AG10803 (cell line): Measurements from ENCODE around the gene CTCFL.

Experiments used
- DNase-seq: peaks from one replicate; pipeline ENCODE4 v3.0.0; 2010; ENCODE audit warnings: low read depth
- H3K4me3 ChIP-seq: 2 replicates; pipeline ENCODE4 v1.5.1; 2011; ENCODE audit warnings: mild to moderate bottlenecking, low read length, control low read depth
- CTCF ChIP-seq: conservative IDR thresholded peaks from 2 replicates; pipeline ENCODE4 v1.5.1; 2011; ENCODE audit warnings: mild to moderate bottlenecking, low read length, control low read depth, inconsistent platforms

CTCFL gene

GRCh38 chr20:57479196-57479595, 45.7 kb downstream of the CTCFL start:
- no peak for TF ChIP-seq CTCF
- H3K4me3 ChIP-seq, result no peak overlapping the region

GRCh38 chr20:57478176-57478575, 46.8 kb downstream of the CTCFL start:
- DNase-seq, result no peak
- no peak overlapping the region for H3K4me3 ChIP-seq
- TF ChIP-seq CTCF, result no peak

More at GRCh38 chr20:57479196-57479595, 45.7 kb downstream of the CTCFL start:
- no peak for DNase-seq

DNA sequence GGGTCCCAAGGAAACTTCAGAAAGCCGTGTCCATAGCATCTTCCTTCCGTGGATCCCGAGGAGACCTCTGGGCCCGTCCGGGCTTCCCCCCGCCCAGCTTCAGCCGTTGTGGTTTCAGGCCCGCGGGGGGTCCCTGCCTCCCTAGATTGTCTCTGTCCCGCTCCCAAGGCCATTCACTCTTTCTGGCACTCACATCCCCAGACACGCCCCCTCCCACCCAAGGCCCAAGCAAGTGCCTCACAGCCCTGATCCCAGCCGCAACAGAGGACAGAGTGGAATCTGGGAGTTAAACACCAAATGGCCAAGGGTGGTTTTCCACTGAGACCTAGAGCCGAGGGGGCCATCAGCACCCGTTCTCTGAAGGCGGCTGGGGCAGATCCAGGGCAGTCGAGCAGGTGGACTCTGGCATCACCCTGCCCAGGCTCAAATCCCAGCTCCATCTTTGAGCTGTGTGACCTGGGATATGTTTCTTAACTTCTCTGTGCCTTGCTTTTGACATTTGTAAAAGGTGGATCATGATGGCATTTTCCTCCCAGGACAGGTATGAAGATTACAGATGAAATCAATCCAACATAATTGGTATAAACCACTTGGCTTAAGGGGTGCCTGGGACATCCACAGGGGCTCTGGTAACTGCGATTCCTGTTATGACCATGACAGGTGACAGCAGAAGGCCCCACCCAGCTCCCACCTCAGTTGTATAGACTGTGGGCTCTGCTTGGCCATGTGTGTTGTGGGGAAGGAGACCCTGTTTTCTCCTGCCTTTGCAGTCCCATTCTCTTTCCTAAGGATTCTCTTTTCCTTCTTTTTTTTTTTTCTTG, 48.1 kb downstream of the CTCFL start:
- no peak for DNase-seq

DNA sequence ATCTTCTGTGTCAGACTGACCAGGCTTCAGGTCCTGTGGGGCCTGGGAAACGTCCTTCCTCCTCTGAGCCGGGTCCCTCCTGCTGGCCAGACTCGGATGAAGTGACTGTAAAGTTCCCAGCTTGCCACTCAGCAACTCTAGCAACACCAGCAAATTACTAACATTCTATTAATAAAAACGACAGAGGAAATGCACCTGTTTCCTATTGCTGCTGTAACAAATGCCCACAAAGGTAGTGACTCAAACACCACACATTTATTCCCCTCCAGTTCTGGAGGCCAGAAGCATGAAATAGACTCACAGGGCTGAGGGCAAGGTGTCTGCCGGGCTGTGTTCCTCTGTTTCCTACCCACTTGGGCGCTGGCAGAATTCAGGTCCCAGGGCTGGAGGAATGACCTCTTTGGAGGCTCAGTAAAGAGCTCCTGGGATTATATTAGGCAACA, 48.8 kb downstream of the CTCFL start:
- no peak overlapping the region for H3K4me3 ChIP-seq
- no peak for DNase-seq
- TF ChIP-seq CTCF, result no peak

More for the DNA sequence above, 48.1 kb downstream of the CTCFL start:
- no peak overlapping the region for H3K4me3 ChIP-seq
- TF ChIP-seq CTCF, result no peak

GRCh38 chr20:57475388-57476083, 49.4 kb downstream of the CTCFL start:
- no peak for DNase-seq
- no peak for TF ChIP-seq CTCF

DNA sequence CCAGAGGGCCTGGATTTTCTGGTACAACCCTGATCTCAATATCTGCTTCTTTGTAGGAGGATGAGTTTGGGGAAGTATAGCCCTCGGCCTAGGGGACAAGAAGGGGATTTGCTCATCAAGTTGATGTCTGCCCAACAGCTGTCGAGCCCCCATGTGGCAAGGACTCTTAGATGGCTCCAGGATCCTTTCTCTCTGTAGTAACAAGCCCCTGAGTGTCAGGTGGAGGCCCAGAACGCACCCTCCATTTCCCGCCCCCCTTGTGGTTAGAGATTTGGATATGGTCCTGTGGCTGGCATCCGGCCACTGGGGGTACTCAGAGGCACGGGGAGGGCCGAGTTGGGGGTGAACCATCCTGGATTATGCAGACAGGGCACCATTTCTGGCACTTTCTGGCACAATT, 50.1 kb downstream of the CTCFL start:
- no peak overlapping the region for H3K4me3 ChIP-seq
- no peak for TF ChIP-seq CTCF
- DNase-seq, result no peak

More at GRCh38 chr20:57475388-57476083, 49.4 kb downstream of the CTCFL start:
- no peak overlapping the region for H3K4me3 ChIP-seq

- no peak for TF ChIP-seq CTCF
- DNase-seq, result no peak
- no peak overlapping the region for H3K4me3 ChIP-seq
Measured at GRCh38 chr20:57474205-57474604, 50.7 kb downstream of the CTCFL start.
